Esophagus squamous epithelium (tissue), 5 donors: ENCODE measurements around the gene REPS2. TPM values are rescaled to one million over a fixed set of nuclear protein-coding genes. Genes with fewer than 3 reads are reported as not detected.

Experiments used
- DNase-seq: peaks from one replicate; lab custom pipeline; 2025; lab: John Stamatoyannopoulos, UW
- H3K27ac ChIP-seq, 4 donors: fragments of 200-600 bp; sonication (generic); one replicate each; pipeline ENCODE4 v1.5.1; 2016 to 2019; ENCODE audit warnings: mild to moderate bottlenecking in 1 of 4
- H3K27me3 ChIP-seq, 4 donors: fragments of 200-600 bp; sonication (generic); 1 replicate in 3 of 4; 2 replicates in 1 of 4; pipeline versions ENCODE4 v1.5.1 to v1.6.0; 2017 to 2021; ENCODE audit warnings: antibody characterized with exemption in 1 of 4
- H3K36me3 ChIP-seq, 3 donors: fragments of 200-600 bp; sonication (generic); one replicate each; pipeline ENCODE4 v1.5.1; 2016 to 2019
- H3K4me1 ChIP-seq, 3 donors: fragments of 200-600 bp; sonication (generic); one replicate each; pipeline ENCODE4 v1.5.1; 2017 to 2019
- H3K4me3 ChIP-seq, 4 donors: fragments of 200-600 bp; sonication (generic); 1 replicate in 3 of 4; 2 replicates in 1 of 4; pipeline ENCODE4 v1.5.1; 2016 to 2019; ENCODE audit warnings: mild to moderate bottlenecking in 2 of 4, moderate library complexity in 1 of 4
- H3K9me3 ChIP-seq, 3 donors: fragments of 200-600 bp; sonication (generic); one replicate each; pipeline ENCODE4 v1.5.1; 2016 to 2019
- CTCF ChIP-seq, 6 experiments: fragments of 450-650 bp in 4 of 6; fragments of 200-600 bp in 2 of 6; sonication (generic) in 2 of 6; IDR thresholded peaks; one replicate each; pipeline ENCODE4 v1.5.1; 2016 to 2019; ENCODE audit warnings: antibody characterized with exemption in 6 of 6, mild to moderate bottlenecking in 4 of 6, moderate library complexity in 4 of 6
- POLR2A ChIP-seq, 4 donors: fragments of 450-650 bp; IDR thresholded peaks; one replicate each; pipeline ENCODE4 v1.6.1; 2017; ENCODE audit warnings: antibody characterized with exemption in 4 of 4, mild to moderate bottlenecking in 4 of 4, moderate library complexity in 3 of 4
- WGBS, 2 donors: methylation state at CpG; one replicate each; pipeline ENCODE4 v1.1.5; 2018; 5-methylcytosine and 5-hydroxymethylcytosine counted together
- intact Hi-C: fragments of 100-400 bp; cut with DNase I; formaldehyde crosslinking; loops from one replicate; pipeline ENCODE4 v1.15.0; 2022
- total RNA-seq, 4 donors: library from RNA; depleted of rRNA; stranded (reverse); fragments of >200 nt; gene quantifications; one replicate each; pipeline ENCODE4 v1.1.0, GENCODE V29; 2016
- donor health status: DM: yes; HTN: yes; CAD: no.

REPS2 gene
- total RNA-seq, 4 donors from 2014 or later = 0.97 to 12.8 (median 3.0) TPM

GRCh38 chrX:16994736-16995135 lies 48.3 kb downstream of the REPS2 start:
- Histone ChIP-seq H3K27ac (no peak overlapping the region), H3K9me3 (no peaks in the 10 kb centered on the region), H3K36me3 (no peaks in the 10 kb centered on the region), H3K4me1 (no peaks in the 10 kb centered on the region), H3K4me3 (no peak overlapping the region), H3K27me3 (peaks cover 0 to 4% (median 0%) of the 10 kb centered on the region in 4 donors)
- TF ChIP-seq POLR2A (IDR thresholded peaks at IDR 0.05) (no peak), CTCF (IDR thresholded peaks at IDR 0.05) (no peak)
- intact Hi-C loops = no loop called here
- WGBS, 2 donors = 71 to 100% methylated on average over 2 of the region's 2 CpGs
- DNase-seq = no peak

DNA sequence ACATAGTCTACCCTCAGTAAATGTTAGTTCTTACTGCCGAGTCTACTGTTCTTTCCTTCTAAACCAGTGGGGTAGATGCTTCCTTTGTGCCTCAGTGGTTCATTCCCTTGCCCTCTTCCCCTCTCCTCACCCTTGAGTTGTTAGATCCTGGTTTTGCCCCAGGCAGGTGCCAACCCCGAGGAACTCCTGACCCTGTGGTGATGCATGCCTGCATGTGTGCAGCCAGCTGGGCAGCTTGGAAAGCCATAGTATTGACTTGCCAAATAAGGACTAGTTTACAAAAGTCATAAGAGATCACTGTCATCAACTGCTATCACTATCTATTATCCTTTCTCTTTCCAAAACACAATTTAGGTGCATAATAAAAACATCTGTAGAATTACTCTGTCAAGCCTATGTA lies 50.9 kb downstream of the REPS2 start:
- H3K4me1 ChIP-seq = no peaks in the 10 kb centered on the region
- H3K27ac ChIP-seq = no peak overlapping the region
- intact Hi-C loops = no loop called here
- TF ChIP-seq CTCF (IDR thresholded peaks at IDR 0.05) (no peak), POLR2A (IDR thresholded peaks at IDR 0.05) (no peak)
- H3K4me3 ChIP-seq = no peak overlapping the region
- no peaks in the 10 kb centered on the region for H3K9me3 ChIP-seq
- no peaks in the 10 kb centered on the region for H3K36me3 ChIP-seq
- no peak for DNase-seq
- 37 to 46% methylated on average over 2 of the region's 2 CpGs for WGBS, 2 donors
- peaks cover 0 to 5% (median 2%) of the 10 kb centered on the region in 4 donors for H3K27me3 ChIP-seq

- intact Hi-C loops = no loop called here
- no peak for DNase-seq
- no peak for TF ChIP-seq CTCF (IDR thresholded peaks at IDR 0.05)
- TF ChIP-seq POLR2A (IDR thresholded peaks at IDR 0.05) = no peak
These were observed 52.8 kb downstream of the REPS2 start for GRCh38 chrX:16999275-16999674.

GRCh38 chrX:17000751-17001150 lies 54.3 kb downstream of the REPS2 start:
- no peak overlapping the region for H3K27ac ChIP-seq
- no peaks in the 10 kb centered on the region for H3K36me3 ChIP-seq
- intact Hi-C loops = no loop called here
- DNase-seq = no peak
- H3K4me3 ChIP-seq = no peak overlapping the region
- WGBS, 2 donors = 78 to 90% methylated on average over 2 of the region's 2 CpGs
- H3K4me1 ChIP-seq = no peaks in the 10 kb centered on the region
- TF ChIP-seq CTCF (IDR thresholded peaks at IDR 0.05) = no peak
- no peak for TF ChIP-seq POLR2A (IDR thresholded peaks at IDR 0.05)
- peaks cover 0 to 5% (median 2%) of the 10 kb centered on the region in 4 donors for H3K27me3 ChIP-seq
- no peaks in the 10 kb centered on the region for H3K9me3 ChIP-seq

More at GRCh38 chrX:16999275-16999674, 52.8 kb downstream of the REPS2 start:
- Histone ChIP-seq H3K36me3 (no peaks in the 10 kb centered on the region), H3K27me3 (peaks cover 0 to 5% (median 2%) of the 10 kb centered on the region in 4 donors), H3K27ac (no peak overlapping the region), H3K4me3 (no peak overlapping the region), H3K4me1 (no peaks in the 10 kb centered on the region), H3K9me3 (no peaks in the 10 kb centered on the region)

GRCh38 chrX:17005712-17006368 lies 59.4 kb downstream of the REPS2 start:
- WGBS, 2 donors = 96 to 100% methylated on average over 2 to 3 of the region's 3 CpGs
- DNase-seq = no peak
- Histone ChIP-seq H3K9me3 (no peaks in the 10 kb centered on the region), H3K4me1 (peaks cover 0 to 13% (median 0%) of the 10 kb centered on the region in 3 donors), H3K27ac (no peak overlapping the region), H3K4me3 (no peak overlapping the region), H3K36me3 (no peaks in the 10 kb centered on the region), H3K27me3 (peaks cover 0 to 4% (median 2%) of the 10 kb centered on the region in 4 donors)
- TF ChIP-seq CTCF (IDR thresholded peaks at IDR 0.05) = no peak
- TF ChIP-seq POLR2A (IDR thresholded peaks at IDR 0.05) = no peak
- intact Hi-C loops = no loop called here
